22Rv1 (cell line): ENCODE data around the gene KMT2D.

Experiments
- CTCF ChIP-seq: fragments of 450-650 bp; IDR thresholded peaks from 2 replicates; pipeline ENCODE4 v1.5.1; 2017; ENCODE audit warnings: mild to moderate bottlenecking
- ZFX ChIP-seq: fragments of 450-650 bp; IDR thresholded peaks from 2 replicates; pipeline ENCODE4 v1.6.1; 2017; ENCODE audit warnings: antibody characterized with exemption, borderline replicate concordance

GRCh38 chr12:49100380-49100779 lies 39.8 kb upstream of the KMT2D start:
- TF ChIP-seq CTCF = no peak
- TF ChIP-seq ZFX = no peak
